Measurements from ENCODE around the gene CDK5R2. TPM values are rescaled to one million over a fixed set of nuclear protein-coding genes. Genes with fewer than 3 reads are reported as not detected.

Gene CDK5R2
- total and polyA plus RNA-seq, 12 donors = 0.09 TPM; not detected in 11

- Histone ChIP-seq H3K27me3 (peaks cover 66 to 100% (median 100%) of the 10 kb centered on the region in 7 donors), H3K9me3 (no peaks in the 10 kb centered on the region), H3K36me3 (no peaks in the 10 kb centered on the region), H3K4me3 (no peak overlapping the region), H3K27ac (no peak overlapping the region), H3K4me1 (peaks cover 11 to 32% (median 23%) of the 10 kb centered on the region in 9 donors)
- ATAC-seq = no peak
- DNase-seq = no peak
- intact Hi-C loops (cut with DNase I) = loop anchor here in 1 of 10 donors (10.0 kb wide), 1 partner anchor 165 kb away; no protein-coding TSS in a partner anchor
- TF ChIP-seq CTCF (IDR thresholded peaks at IDR 0.05) = no peak
- WGBS, 2 donors = 11 to 17% methylated on average over 9 of the region's 9 CpGs
Observed at GRCh38 chr2:218990052-218990451, 30.6 kb downstream of the CDK5R2 start.

- H3K36me3 ChIP-seq = no peaks in the 10 kb centered on the region
Observed at GRCh38 chr2:218990612-218991011, 31.1 kb downstream of the CDK5R2 start.

GRCh38 chr2:218991674-218992168 lies 32.3 kb downstream of the CDK5R2 start:
- DNase-seq (no peak), ATAC-seq (no peak)
- Histone ChIP-seq H3K36me3 (no peaks in the 10 kb centered on the region), H3K4me3 (no peak overlapping the region), H3K4me1 (peaks cover 7 to 34% (median 24%) of the 10 kb centered on the region in 9 donors), H3K27ac (no peak overlapping the region), H3K9me3 (no peaks in the 10 kb centered on the region), H3K27me3 (peaks cover 61 to 100% (median 100%) of the 10 kb centered on the region in 7 donors)
- no peak for TF ChIP-seq CTCF (IDR thresholded peaks at IDR 0.05)
- intact Hi-C loops (cut with DNase I) = loop anchor here in 1 of 10 donors (10.0 kb wide), 1 partner anchor 163 kb away; no protein-coding TSS in a partner anchor
- 4 to 8% methylated on average over 13 of the region's 13 CpGs for WGBS, 2 donors

More at GRCh38 chr2:218990612-218991011, 31.1 kb downstream of the CDK5R2 start:
- H3K9me3 ChIP-seq = no peaks in the 10 kb centered on the region
- peaks cover 7 to 28% (median 19%) of the 10 kb centered on the region in 9 donors for H3K4me1 ChIP-seq
- intact Hi-C loops (cut with DNase I) = loop anchor here in 1 of 10 donors (10.0 kb wide), 1 partner anchor 164 kb away; no protein-coding TSS in a partner anchor
- no peak for ATAC-seq
- 10 to 13% methylated on average over 6 of the region's 6 CpGs for WGBS, 2 donors
- no peak overlapping the region for H3K27ac ChIP-seq
- no peak overlapping the region for H3K4me3 ChIP-seq
- no peak for TF ChIP-seq CTCF (IDR thresholded peaks at IDR 0.05)
- DNase-seq = no peak
- peaks cover 68 to 100% (median 100%) of the 10 kb centered on the region in 7 donors for H3K27me3 ChIP-seq

GRCh38 chr2:218992196-218992595 lies 32.7 kb downstream of the CDK5R2 start:
- DNase-seq = no peak
- 9 to 12% methylated on average over 7 of the region's 7 CpGs for WGBS, 2 donors
- H3K4me1 ChIP-seq = peaks cover 7 to 34% (median 24%) of the 10 kb centered on the region in 9 donors
- no peak for TF ChIP-seq CTCF (IDR thresholded peaks at IDR 0.05)
- peaks cover 61 to 100% (median 100%) of the 10 kb centered on the region in 7 donors for H3K27me3 ChIP-seq
- no peaks in the 10 kb centered on the region for H3K36me3 ChIP-seq
- no peak for ATAC-seq
- no peak overlapping the region for H3K4me3 ChIP-seq
- H3K9me3 ChIP-seq = no peaks in the 10 kb centered on the region
- H3K27ac ChIP-seq = no peak overlapping the region
- intact Hi-C loops (cut with DNase I) = loop anchor here in 1 of 10 donors (10.0 kb wide), 1 partner anchor 163 kb away; no protein-coding TSS in a partner anchor

Data from heart right ventricle (tissue), 16 donors.